T follicular helper cell (primary cell): ENCODE results near the gene SAMD7.

Experiments used
- DNase-seq: peaks from one replicate; pipeline ENCODE4 v3.0.0-alpha.2; 2020; ENCODE audit warnings: low read depth

Gene SAMD7

DNA sequence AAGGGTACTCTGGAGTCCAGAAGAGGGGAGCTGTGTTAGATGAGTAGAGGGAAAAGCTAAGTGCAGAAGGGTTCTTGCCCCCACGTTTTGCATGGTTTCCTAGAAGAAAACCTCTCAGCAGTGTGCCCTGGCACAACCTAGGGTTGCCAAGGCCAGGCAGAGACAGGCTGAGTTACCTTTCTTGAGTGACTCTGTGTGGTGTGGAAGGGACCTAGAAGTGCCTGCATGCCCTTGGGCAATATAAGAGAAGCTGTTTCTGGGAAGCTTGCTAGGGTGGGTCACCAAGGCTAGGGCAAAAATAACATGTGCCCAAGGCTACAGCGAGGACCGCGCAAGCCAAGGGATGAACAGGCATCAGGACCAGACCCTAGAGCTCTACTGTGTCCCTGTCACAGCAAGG is 3.4 kb upstream of the SAMD7 start:
- DNase-seq: no peak

DNA sequence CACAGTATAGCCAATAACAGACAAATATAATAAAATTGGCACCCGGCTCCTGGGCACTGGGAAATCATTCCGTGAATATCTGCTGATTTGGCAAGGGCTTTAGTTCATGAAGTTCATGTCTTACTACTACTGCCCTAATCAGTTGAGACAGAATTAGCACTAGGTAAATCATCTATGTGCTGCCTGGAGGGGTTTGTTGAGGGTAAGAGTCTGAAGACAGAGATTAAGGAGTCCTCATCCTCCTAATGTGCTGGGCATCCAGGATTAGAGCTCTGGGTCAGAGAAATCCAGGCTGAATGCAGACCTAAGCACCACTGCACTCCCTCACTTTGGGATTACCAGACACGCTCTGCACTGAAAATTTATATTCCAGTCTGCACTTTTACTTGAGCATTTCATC is 2.0 kb downstream of the SAMD7 start:
- no peak for DNase-seq

DNA sequence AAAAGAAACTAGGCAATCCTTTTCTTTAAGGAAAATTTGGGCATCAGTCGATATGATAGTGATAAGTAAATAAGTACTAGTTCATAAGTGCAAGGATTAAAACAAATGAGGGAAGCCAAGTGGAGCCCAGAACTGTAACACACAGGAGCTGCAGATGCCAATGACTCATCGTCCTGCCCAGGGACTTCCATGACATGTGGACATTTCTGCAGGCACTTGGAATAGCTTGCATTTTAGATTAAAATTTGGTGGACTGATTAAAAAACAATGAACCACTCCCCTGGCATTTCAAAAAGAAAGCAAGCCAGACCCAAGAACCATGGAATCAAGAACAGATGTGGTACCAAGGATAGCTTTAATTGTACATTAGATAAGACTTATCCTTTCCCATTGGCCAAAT is 2.9 kb downstream of the SAMD7 start:
- DNase-seq: no peak

DNA sequence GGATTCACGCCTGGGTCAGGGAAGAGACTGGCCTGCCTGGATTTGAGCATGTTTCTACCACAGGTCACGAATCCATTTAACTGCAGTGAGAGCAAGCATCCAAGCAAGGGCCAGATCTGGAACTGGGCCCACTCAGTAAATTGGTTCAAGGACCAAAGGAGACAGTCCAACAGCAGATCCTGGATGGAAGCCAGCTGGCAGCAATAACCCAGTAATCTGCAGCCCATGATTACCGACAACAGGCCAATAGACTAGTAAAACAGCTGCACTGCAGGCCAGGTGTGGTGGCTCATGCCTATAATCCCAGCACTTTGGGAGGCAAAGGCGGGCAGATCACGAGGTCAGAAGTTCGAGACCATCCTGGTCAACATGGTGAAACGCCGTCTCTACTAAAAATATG is 11.8 kb downstream of the SAMD7 start:
- no peak for DNase-seq

DNA sequence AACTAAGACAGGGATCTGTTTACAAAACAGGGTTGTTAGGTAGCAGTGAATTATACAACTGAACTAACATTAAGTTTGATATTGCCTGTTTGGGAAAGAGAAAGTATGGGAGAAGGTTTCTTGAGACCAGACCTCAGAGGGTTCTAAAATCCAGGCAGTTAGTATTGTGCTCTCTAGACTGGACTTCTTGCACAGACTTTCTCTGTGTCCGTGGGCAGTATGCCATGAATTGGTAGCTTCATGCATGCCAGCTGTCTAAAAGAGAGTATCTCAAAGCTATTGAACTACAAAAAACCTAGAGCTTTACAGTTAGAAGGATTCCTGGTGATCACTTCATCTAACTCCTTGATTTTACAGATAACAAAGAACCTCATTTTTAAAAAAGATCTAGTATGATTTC is 12.5 kb downstream of the SAMD7 start:
- no peak for DNase-seq

DNA sequence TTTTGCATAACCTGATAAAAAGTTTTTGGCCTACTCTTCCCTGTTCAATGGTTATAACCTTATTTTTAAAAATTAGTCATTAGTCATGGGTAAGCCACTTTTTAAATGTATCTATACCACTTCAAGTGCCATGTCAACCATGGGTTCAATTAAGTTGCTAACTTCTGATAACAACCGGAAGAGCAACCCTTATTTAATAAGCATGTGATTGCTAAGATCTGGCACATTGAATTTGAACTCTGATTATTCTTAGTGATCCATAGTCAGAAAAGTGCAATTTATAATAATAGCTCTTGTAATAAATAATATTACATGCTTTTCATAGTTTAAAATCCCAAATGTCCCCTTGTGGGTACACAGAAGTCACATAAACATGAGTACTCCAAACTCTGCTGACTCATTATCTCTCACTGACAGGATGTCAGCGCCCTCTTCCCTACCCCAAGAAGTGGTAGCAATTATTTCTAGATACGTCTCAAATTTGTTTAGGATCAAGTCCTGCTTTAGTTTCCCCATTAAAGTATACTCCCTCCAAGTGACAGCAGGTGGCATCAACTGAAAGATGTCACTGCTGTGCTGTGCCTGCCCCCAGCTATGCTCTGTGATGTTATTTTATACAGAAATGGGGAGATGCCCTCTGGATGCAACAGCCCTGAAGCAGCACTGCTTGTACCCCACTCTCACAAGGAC is 18.6 kb downstream of the SAMD7 start:
- DNase-seq: no peak

DNA sequence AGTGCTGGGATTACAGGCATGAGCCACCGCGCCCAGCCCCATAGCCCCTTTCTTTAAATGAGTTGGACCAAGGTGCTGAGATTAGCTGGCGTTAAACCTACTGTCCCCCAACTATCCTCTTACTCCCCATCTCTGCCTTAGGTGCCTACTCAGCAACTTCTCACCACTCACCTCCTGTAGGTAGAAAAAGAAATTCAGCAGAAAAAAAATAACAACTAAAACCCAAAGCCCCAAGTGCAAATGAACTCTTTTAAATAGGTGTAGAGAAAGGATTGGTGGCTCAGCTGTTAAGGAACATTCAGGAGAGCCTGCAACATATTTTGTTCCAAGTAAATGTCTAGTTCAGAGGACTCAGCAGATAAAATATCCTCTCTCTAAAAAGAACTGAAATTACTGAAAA is 19.5 kb downstream of the SAMD7 start:
- no peak for DNase-seq

DNA sequence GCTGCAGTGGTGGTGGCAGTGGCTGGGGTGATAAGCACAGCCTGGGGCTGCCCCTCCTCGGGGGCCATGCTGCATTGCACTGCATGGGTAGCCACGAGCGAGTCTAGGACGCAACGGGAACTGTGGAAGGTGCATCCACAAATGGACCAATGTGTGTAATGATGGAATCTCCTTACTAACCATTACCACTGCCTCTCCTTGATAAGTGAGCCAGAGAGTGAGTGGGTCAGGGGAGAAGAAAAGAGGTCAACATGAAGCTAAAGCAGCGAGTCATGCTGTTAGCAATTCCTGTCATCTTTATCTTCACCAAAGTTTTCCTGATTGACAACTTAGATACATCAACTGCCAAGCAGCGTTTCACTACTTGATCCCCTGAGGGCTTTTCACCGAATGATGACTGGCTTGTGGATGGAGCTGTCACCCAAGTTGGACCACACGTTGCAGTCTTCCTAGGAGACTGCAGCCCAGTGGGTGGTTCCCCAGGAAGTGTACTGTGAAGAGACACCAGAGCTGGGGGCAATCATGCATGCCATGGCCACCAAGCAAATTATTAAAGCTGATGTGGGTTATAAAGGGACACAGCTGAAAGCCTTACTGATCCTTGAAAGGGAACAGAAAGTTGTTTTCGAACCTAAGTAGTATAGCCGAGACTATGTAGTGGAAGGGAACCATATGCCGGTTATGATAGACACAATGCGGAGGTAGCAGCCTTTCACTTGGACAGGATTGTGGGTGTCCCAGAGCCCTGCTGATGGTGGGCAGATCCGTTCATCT is 20.6 kb downstream of the SAMD7 start:
- no peak for DNase-seq

DNA sequence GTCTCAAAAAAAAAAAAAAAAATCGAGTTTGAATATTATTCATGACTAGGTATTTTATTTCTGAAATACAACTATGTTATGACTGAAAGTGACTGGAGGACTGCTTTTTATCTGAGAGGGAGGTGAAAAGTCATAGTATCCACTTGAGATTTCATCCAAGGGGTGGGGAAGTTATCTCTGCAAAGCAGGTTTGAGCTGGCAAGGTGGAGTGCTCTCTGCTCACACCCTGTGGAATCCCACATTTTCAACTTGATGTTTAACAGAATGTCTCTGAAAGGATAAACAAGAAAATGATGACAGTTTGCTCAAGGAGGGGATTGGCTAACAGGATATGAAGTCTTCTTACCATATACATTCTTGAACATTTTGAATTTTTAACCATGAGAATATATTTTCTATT is 27.9 kb downstream of the SAMD7 start:
- DNase-seq: no peak

DNA sequence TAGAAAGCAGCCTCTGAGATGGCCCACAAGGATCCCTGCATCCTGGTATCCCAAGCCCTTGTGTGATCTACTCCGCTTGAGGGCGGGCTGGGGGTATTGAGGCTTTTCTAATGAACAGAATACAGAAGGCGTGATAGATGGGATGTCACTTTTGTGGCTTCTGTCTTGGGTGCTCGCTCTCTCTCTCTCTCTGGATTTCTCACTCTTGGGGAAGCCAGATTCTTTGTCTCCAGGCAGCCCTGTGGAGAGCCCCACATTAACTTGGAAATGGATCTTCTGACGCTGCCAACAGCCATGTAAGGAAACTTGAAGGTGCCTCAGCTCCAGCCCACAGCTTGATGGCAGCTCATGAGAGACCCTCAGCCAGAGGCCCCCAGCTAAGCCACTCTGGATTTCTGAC is 28.4 kb downstream of the SAMD7 start:
- no peak for DNase-seq

DNA sequence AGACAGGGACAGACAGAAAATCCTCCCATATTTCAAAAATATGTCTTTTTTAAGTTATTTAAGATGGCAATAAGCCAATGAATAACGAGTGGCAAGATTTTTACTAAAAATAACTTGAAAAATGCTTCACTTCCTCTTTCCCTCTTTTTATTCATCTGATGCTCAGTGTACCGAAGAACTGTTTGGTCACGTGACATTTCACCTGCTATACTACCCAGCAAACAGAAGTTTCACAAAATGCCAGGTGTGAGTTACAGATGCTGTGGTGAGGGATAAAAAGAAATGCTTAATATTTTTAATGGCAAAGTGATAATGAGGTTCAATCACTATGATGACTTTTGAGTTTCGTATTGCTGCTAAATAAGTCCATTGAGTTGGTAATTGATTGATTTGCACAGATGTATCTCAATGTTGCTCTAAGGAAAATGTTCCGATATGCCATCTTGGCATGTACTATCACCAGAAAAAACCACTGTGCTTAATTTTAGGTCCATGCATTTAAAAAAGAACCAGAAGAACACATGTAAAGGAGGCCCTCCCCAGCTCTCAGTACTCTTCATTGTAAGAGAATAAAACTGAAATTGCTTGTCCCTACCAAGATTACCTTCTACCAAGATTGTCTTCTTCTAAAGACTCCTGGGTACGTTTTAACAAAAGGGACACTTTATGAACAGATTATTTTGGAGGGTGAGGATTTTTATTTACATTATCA is 29.3 kb downstream of the SAMD7 start:
- DNase-seq: no peak

DNA sequence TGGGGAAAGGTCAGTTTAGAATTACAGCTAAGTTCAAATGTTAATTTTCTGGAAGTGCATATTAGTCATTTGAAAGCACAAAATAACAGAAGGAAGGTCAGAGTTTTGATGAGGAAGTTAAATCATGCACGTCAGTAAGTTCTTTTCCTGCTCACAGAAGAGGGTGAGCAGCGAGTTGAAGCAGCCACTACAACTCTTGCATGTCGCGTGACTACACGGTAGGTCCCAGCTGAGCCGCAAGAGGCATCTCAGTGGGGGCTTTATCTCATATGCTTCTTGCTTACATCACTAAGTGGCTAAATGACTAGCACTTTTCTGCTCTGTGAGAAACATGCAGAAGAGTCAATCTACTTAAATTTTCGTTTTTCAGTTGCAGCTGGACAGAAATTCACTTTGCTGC is 33.9 kb downstream of the SAMD7 start:
- no peak for DNase-seq

DNA sequence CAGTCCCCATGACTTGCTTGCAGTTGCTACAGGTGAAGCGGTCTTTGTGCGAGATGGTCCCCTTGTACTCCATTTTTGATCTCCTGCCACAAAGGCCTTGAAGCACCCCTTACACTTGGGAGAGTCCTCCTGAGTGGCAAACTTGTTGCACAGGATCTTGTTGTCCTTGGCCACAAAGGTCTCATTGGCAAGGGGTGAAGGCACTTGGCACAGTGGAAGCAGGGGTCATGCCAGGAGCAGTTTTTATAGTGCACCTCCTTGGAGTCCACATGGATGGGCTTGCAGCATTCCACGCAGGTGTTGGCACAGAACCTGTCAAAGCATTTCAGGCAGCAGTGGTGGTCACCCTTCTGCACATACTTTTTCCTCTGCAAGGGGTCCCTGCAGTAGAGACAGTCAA is 35.0 kb downstream of the SAMD7 start:
- DNase-seq: no peak

DNA sequence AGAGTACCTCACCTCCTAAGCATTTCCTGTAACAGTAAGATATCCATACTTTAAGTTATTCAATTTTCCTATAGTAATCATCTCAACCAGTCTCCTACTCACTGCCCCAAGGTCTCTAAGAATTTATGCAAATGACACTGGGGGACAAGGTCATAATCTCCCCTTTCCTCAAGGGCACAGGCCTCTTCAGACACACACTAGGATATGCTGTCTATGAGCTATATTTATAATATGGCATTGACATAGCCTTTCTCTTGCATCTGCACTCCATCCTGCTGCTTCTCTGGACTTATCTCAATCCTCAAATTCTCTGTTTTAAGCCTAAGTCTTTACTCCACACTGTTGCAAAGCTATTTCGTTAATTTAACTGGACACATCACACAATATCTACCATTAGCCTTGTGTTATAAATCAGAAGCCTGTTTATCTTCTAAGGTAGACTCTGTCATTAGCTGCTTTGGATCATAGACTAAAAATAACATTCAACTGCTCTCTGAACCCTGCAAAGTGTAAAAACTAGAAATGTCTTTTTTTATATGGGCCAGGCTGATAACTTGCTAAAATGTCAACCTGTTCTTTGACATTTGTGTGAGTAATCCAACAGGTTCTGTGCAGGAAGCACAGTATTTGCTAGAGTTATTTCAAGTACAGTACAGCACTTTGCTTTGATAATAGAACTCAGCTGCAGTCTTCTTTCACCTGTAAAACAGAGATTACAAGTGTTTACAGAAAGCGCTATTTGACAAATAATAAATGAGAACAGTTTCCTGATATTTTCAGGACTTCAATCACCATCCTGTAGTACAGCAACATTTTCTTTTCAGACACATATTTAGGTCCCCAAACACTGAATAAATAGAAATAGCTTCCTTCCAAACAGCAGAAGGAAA is 37.4 kb downstream of the SAMD7 start:
- no peak for DNase-seq

DNA sequence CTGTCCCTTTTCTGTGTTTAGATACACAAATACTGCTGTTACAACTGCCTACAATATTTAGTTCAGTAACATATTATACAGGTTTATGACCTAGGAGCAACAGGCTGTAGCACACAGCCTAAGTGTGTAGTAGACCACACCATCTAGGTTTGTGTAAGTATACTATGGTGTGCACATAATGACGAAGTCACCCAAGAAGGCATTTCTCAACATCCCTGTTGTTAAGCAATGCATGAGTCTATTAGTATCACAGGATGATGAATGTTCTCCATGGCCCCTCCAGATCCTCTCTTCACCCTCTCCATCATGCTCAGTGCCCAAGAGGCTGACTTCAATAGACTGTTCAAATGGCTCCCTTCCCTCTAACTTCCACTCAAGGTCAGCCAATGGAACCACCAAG is 40.7 kb downstream of the SAMD7 start:
- DNase-seq: no peak

DNA sequence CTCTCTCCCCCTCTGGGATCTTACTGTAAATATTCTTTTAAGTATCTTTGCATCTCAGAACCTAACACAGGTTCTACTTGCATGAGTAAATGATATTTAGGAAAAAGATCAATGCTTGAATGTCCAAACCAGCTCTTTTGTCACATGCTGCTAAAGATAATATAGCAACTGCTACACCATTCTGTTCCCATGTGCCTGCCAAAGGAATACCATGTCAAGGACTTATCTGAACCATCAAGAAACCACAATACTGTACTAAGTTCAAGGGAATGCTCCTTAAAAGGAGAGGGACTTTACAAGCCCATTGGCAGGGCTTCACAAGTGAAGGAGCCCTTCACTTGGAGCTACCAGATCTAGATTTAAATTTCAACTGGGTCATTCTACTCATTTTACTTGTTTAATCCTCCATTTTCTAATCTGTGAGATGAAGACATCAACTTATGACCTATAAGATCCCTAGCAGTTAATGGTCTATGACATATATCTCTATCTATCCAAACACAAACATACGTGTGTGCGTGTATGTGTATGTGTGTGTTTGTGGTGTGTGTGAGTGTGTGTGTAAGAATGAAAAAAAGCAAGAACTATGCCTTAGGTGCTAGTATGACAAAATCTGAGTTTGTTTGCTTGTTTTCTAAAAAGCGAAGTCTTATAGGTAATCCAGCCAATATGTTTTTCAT is 42.2 kb downstream of the SAMD7 start:
- no peak for DNase-seq

DNA sequence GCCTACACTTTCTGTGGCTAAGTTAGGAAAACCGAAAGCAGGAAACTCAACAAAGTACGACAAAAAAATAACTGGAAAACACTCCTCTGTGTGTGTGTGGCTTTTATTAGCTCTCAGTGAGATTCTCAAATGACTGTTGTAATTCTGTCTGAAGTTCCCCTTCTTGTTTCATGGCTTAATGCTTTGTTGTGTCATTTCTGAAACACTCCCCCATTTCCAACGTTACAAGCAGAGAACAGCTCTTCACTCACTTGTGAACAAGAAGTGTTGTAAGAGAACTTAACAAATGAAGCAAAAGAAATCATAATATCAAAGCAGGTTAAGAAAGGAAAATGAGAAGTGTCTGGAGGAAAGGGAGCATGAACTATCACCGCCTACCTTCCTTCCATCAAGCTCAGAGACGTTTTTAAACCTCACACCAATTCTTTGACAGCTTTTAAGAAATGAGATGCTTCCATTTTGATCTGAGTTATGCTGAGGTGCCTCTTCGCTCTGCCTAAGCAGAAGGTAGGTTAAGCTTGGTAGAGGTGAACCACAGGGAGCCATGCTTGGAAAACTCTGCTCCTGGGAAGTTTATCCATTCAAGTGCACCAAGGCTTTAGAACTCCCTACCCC is 42.9 kb downstream of the SAMD7 start:
- DNase-seq: no peak

DNA sequence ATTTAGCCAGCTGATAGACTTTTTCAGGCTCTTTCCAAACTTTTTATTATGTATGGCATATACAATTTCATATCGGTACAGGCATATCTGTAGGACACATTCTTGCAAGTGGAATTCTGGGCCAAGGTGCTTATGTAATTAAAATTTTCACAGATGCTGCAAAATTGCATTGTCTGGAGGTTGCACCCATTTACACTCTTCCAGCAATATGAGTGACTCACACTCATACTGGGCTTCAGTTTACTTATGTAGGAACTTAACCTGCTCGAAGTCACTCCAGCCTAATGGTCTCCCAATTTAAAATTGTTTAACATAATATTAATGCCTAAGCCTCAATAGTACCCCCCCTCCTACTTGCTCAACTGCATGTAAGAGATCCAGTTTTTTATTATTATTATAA is 44.0 kb downstream of the SAMD7 start:
- DNase-seq: no peak

DNA sequence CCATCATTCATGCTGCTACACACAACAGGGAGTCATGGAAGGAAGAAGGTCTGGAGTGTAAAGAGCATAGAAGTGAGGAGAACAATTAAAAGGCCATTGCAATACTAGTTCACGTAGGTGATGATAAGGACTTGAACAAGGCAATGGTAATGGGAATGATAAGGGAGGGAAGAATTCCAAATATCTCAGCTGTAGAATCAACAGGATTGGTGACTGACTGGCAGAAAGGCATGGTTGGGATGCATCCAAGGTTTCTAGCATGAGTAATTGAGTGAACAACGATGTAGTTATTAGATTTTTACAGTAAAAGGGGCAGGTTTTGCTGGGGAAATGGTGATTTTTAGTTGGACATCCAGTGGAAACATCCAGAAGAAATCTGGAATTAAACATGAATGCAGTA is 52.8 kb downstream of the SAMD7 start:
- no peak for DNase-seq

DNA sequence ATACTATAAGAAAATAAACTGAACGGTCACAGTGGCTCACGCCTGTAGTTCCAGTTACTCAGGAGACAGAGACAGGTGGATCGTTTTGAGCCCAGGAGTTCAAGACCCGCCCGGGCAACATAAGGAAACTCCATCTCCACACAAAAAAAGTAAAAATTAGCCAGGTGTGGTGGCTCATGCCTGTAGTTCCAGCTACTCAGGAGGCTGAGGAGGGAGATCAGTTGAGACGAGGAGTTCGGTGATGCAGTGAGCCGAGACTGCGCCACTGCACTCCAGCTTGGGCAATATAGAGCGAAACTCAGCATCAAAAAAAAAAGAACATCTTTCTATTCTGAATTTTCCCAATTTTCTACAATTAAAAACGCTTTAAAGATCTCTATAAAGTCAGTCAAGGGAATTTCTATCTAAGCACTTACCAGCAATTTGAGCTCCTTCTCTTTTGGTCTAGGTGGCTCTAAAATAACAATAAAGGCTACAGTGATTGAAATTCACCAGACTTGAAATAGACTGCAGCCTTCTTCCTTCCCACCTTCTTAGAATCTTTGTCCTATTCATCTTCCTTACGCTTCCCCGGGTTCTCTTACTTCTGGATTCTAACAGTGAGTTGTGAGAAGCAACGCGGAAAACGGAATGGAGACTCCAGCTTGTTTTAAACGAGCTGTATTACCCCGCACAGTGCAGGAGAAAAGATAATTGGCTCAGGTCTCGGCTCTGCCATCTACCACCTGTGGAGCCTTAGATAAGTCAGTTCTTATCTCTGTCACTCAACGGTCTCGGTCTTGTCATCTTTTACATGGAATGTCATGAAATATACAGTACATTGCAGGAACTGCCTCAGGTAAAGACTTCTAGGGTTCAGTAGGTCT is 54.4 kb downstream of the SAMD7 start:
- DNase-seq: peak; percentile 6
